Thyroid gland (tissue), 4 donors: ENCODE measurements around the gene ENDOU.

Experiments
- CTCF ChIP-seq, 6 experiments: fragments of 200-600 bp in 3 of 6; fragments of 450-650 bp in 3 of 6; sonication (generic) in 3 of 6; IDR thresholded peaks; one replicate each; pipeline ENCODE4 v1.5.1; 2016 to 2019; ENCODE audit warnings: antibody characterized with exemption in 6 of 6, mild to moderate bottlenecking in 2 of 6, inconsistent platforms in 1 of 6, moderate library complexity in 1 of 6
- POLR2A ChIP-seq, 2 donors: fragments of 450-650 bp; IDR thresholded peaks; one replicate each; pipeline ENCODE4 v1.6.1; 2017; ENCODE audit warnings: antibody characterized with exemption in 2 of 2, mild to moderate bottlenecking in 2 of 2, moderate library complexity in 1 of 2

- TF ChIP-seq POLR2A (IDR thresholded peaks at IDR 0.05), result no peak
- TF ChIP-seq CTCF (IDR thresholded peaks at IDR 0.05), result no peak
These were observed 43.1 kb upstream of the ENDOU start for GRCh38 chr12:47768323-47768811.
